GM12878 (cell line): ENCODE measurements around the gene RPS3A. TPM values are rescaled to one million over a fixed set of nuclear protein-coding genes. Genes with fewer than 3 reads are reported as not detected.

Source experiments
- ATAC-seq: fragments of 200-7000 bp; cut with Tn5 transposase; 3 replicates; pipeline ENCODE4 v1.9.1; 2020; ENCODE audit warnings: mild to moderate bottlenecking, moderate library complexity
- BruUV-seq: library from RNA; stranded (reverse); fragments of 400-500 nt; replicated peaks from 2 replicates; lab custom pipeline; 2021; lab: Mats Ljungman, UMichigan
- CTCF ChIA-PET: fragments of 300-600 bp; sonication (Branson Sonifier 250); formaldehyde crosslinking; extraction: SDS; loops from one replicate; lab custom pipeline; 2021; ENCODE audit warnings: inconsistent platforms; lab: Yijun Ruan, JAX
- POLR2A ChIA-PET: fragments of 350-600 bp; formaldehyde crosslinking; extraction: SDS; loops from one replicate; lab custom pipeline; 2021; ENCODE audit warnings: inconsistent platforms; lab: Charles Lee
- RAD21 ChIA-PET: fragments of 300-600 bp; sonication (Branson Sonifier 250); formaldehyde crosslinking; loops from one replicate; lab custom pipeline; 2023; ENCODE audit warnings: antibody characterized with exemption; ENCODE audit not compliant: unreplicated experiment; lab: Charles Lee
- SMC1A ChIA-PET: fragments of 300-600 bp; sonication (Branson Sonifier 250); formaldehyde crosslinking; loops from one replicate; lab custom pipeline; 2023; ENCODE audit not compliant: unreplicated experiment, uncharacterized antibody; lab: Charles Lee
- DNase-seq: peaks from one replicate; pipeline ENCODE4 v3.0.0-alpha.2; 2011; ENCODE audit warnings: low read depth, low spot score
- FAIRE-seq: peaks from 3 replicates; lab custom pipeline; 2011; peaks lifted over from hg19 to GRCh38; lab: Jason Lieb, UNC
- H2AFZ ChIP-seq: 2 replicates; pipeline ENCODE4 v1.6.0; 2011; ENCODE audit warnings: low read depth, low read length, control low read depth; ENCODE audit not compliant: control insufficient read depth
- H3K27ac ChIP-seq: 2 replicates; pipeline ENCODE4 v1.5.1; 2011; ENCODE audit warnings: control low read depth; ENCODE audit not compliant: control insufficient read depth, insufficient read depth
- H3K27me3 ChIP-seq, 2 experiments: replicated peaks in 1 of 2; 2 replicates each; pipeline versions ENCODE4 v1.6.0 to v1.6.1; 2011; ENCODE audit warnings: low read length in 1 of 2; ENCODE audit not compliant: control insufficient read depth in 2 of 2, insufficient read depth in 2 of 2
- H3K36me3 ChIP-seq, 2 experiments: 2 replicates each; pipeline ENCODE4 v1.5.1; 2011; ENCODE audit warnings: low read length in 1 of 2; ENCODE audit not compliant: control insufficient read depth in 2 of 2, insufficient read depth in 2 of 2
- H3K4me1 ChIP-seq: 2 replicates; pipeline ENCODE4 v1.6.1; 2011; ENCODE audit warnings: mild to moderate bottlenecking, low read length, moderate library complexity, mixed read lengths; ENCODE audit not compliant: control insufficient read depth, insufficient read depth
- H3K4me2 ChIP-seq: 2 replicates; pipeline ENCODE4 v1.6.0; 2011; ENCODE audit warnings: control low read depth; ENCODE audit not compliant: control insufficient read depth, insufficient read depth
- H3K4me3 ChIP-seq: fragments of 200-600 bp; sonication (generic); 2 replicates; pipeline ENCODE4 v1.5.1; 2016
- H3K79me2 ChIP-seq: 2 replicates; pipeline ENCODE4 v1.6.0; 2011; ENCODE audit warnings: low read length; ENCODE audit not compliant: control insufficient read depth, insufficient read depth
- H3K9ac ChIP-seq: 2 replicates; pipeline ENCODE4 v1.8.0; 2011; ENCODE audit warnings: low read length, control low read depth, mixed read lengths; ENCODE audit not compliant: control insufficient read depth, insufficient read depth
- H3K9me3 ChIP-seq: replicated peaks from 3 replicates; pipeline ENCODE4 v1.5.1; 2011; ENCODE audit warnings: mild to moderate bottlenecking, low read length; ENCODE audit not compliant: control insufficient read depth, insufficient read depth
- H4K20me1 ChIP-seq: 2 replicates; pipeline ENCODE4 v1.6.0; 2011; ENCODE audit not compliant: control insufficient read depth, insufficient read depth
- EZH2 ChIP-seq: IDR thresholded peaks from 2 replicates; pipeline ENCODE4 v1.6.1; 2012; ENCODE audit warnings: low read depth, mild to moderate bottlenecking, control low read depth, inconsistent platforms, low read length, borderline replicate concordance; ENCODE audit not compliant: control insufficient read depth
- POLR2A ChIP-seq: IDR thresholded peaks from 2 replicates; pipeline ENCODE4 v1.6.1; 2011; ENCODE audit warnings: low read depth, mild to moderate bottlenecking, low read length
- RELA ChIP-seq: fragments of 450-650 bp; IDR thresholded peaks from 2 replicates; pipeline ENCODE4 v1.8.0; 2014; ENCODE audit warnings: borderline replicate concordance; ENCODE audit not compliant: partially characterized antibody
- SPI1 ChIP-seq: IDR thresholded peaks from 2 replicates; pipeline ENCODE4 v1.6.1; 2011; ENCODE audit warnings: low read depth, mild to moderate bottlenecking, low read length, moderate library complexity, borderline replicate concordance; ENCODE audit not compliant: insufficient read depth
- YY1 ChIP-seq: IDR thresholded peaks from 2 replicates; pipeline ENCODE4 v1.6.1; 2011; ENCODE audit warnings: low read depth, mild to moderate bottlenecking, low read length
- ZNF207 ChIP-seq: fragments of 450-650 bp; IDR thresholded peaks from 2 replicates; pipeline ENCODE4 v1.6.1; 2014; ENCODE audit warnings: antibody characterized with exemption, mild to moderate bottlenecking, borderline replicate concordance
- WGBS: methylation state at CpG from one replicate; pipeline ENCODE4 v1.1.6; 2016; ENCODE audit warnings: low lambda C conversion rate; ENCODE audit not compliant: insufficient replicate concordance, insufficient coverage; ENCODE audit errors: missing lambda C conversion rate; 5-methylcytosine and 5-hydroxymethylcytosine counted together
- in situ Hi-C: fragments of 300-500 bp; cut with MboI; formaldehyde crosslinking; loops from 9 replicates; pipeline ENCODE4 v1.14.3; 2018; ENCODE audit warnings: mixed read lengths
- intact Hi-C: fragments of 100-400 bp; cut with micrococcal nuclease; formaldehyde crosslinking; loops from one replicate; pipeline ENCODE4 v1.14.2; 2022; ENCODE audit not compliant: unreplicated experiment
- polyA plus RNA-seq, 11 experiments: library from polyadenylated mRNA; depleted of rRNA in 4 of 11; unstranded in 6 of 11; stranded (reverse) in 5 of 11; fragments of >200 nt; fragmentation: Nextera tagmentation in 4 of 11; fragmentation: Illumina TruSeq in 1 of 11; extraction: Ambion mirVana in 4 of 11; extraction: Trizol in 1 of 11; gene quantifications; 1 replicate in 1 of 11; 2 replicates in 10 of 11; pipeline versions ENCODE4 v1.2.1 to v1.2.3, GENCODE V29; 2011 to 2016; ENCODE audit warnings: inconsistent platforms in 2 of 11, missing spikeins in 2 of 11, low read depth in 1 of 11
- total RNA-seq, 4 experiments: library from RNA; depleted of rRNA in 3 of 4; stranded (reverse); fragments of >200 nt in 3 of 4; fragmentation: Illumina TruSeq in 1 of 4; extraction: Trizol in 1 of 4; gene quantifications; 2 replicates each; pipeline versions ENCODE4 v1.2.1 to v1.2.3, GENCODE V29; 2013 to 2021
- TF ChIP-seq, protein P1 (sequence below): fragments of 450-650 bp; IDR thresholded peaks from 2 replicates; pipeline ENCODE4 v1.6.1; 2017; ENCODE audit warnings: antibody characterized with exemption, mild to moderate bottlenecking, moderate library complexity

Gene RPS3A
- total and polyA plus RNA-seq, 10 of the 15 experiments (the other 5 are each of a cell fraction or from before 2014, with no cell fraction given) = 1,754 to 5,827 (median 3,527) TPM

DNA sequence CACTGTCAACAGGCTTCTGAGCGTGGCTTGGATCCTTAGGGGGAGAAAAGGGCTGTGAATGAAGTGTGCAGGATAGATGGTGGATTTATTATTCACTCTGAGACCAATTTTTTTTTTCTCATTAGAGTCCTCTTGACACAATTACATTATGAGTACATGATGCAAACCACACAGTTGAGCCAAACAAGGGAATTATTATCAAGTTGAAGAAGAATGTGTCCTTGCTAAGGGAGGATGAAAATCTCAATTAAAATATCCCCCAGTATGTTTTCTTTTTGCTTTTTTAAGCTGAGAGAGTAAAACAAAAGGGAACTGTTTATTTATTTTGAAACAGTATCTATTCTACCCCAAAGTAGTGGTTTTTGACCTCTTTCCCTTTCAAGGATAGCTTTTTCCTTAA lies 40.4 kb downstream of the RPS3A start:
- intact Hi-C loops (no loop called here), in situ Hi-C loops (no loop called here)
- WGBS = 44% methylated on average over 1 of the region's 1 CpG
- DNase-seq (no peak), ATAC-seq (no peak), FAIRE-seq (no peak)
- no peaks in the 10 kb centered on the region for H3K36me3 ChIP-seq
- ChIA-PET POLR2A (no interaction called here), SMC1A (no interaction called here), RAD21 (no interaction called here), CTCF (no interaction called here)
- no peak overlapping the region for H3K9ac ChIP-seq
- H4K20me1 ChIP-seq = no peaks in the 10 kb centered on the region
- no peak overlapping the region for H2AFZ ChIP-seq
- no peaks in the 10 kb centered on the region for H3K4me1 ChIP-seq
- H3K79me2 ChIP-seq = no peaks in the 10 kb centered on the region
- no peak overlapping the region for H3K27ac ChIP-seq
- H3K4me3 ChIP-seq = no peak overlapping the region
- no peaks in the 10 kb centered on the region for H3K9me3 ChIP-seq
- no peak overlapping the region for H3K4me2 ChIP-seq
- TF ChIP-seq ZNF207 (no peak), RELA (no peak), EZH2 (no peak), POLR2A (no peak), YY1 (no peak), SPI1 (no peak)
- TF ChIP-seq, protein P1, sequence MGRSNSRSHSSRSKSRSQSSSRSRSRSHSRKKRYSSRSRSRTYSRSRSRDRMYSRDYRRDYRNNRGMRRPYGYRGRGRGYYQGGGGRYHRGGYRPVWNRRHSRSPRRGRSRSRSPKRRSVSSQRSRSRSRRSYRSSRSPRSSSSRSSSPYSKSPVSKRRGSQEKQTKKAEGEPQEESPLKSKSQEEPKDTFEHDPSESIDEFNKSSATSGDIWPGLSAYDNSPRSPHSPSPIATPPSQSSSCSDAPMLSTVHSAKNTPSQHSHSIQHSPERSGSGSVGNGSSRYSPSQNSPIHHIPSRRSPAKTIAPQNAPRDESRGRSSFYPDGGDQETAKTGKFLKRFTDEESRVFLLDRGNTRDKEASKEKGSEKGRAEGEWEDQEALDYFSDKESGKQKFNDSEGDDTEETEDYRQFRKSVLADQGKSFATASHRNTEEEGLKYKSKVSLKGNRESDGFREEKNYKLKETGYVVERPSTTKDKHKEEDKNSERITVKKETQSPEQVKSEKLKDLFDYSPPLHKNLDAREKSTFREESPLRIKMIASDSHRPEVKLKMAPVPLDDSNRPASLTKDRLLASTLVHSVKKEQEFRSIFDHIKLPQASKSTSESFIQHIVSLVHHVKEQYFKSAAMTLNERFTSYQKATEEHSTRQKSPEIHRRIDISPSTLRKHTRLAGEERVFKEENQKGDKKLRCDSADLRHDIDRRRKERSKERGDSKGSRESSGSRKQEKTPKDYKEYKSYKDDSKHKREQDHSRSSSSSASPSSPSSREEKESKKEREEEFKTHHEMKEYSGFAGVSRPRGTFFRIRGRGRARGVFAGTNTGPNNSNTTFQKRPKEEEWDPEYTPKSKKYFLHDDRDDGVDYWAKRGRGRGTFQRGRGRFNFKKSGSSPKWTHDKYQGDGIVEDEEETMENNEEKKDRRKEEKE = no peak
- H3K27me3 ChIP-seq = no peaks in the 10 kb centered on the region
- no TSS peak for BruUV-seq
